Stimulated activated CD8-positive, alpha-beta memory T cell treated with anti-CD3 and anti-CD28 coated beads, Interleukin-7, amount 100 ng/mL, for 48 hours (primary cell): ENCODE measurements around the gene ZP3.
"Not testable (repeated sequence)": the region's sequence is repeated elsewhere in the genome, so short reads cannot be mapped to it uniquely, and the experiment has no call there.

Experiments used
- DNase-seq, 2 donors: peaks; one replicate each; pipeline ENCODE4 v3.0.0-alpha.2; 2020; ENCODE audit warnings: low read depth in 1 of 2; ENCODE audit errors: extremely low read depth in 1 of 2

The ZP3 gene

DNA sequence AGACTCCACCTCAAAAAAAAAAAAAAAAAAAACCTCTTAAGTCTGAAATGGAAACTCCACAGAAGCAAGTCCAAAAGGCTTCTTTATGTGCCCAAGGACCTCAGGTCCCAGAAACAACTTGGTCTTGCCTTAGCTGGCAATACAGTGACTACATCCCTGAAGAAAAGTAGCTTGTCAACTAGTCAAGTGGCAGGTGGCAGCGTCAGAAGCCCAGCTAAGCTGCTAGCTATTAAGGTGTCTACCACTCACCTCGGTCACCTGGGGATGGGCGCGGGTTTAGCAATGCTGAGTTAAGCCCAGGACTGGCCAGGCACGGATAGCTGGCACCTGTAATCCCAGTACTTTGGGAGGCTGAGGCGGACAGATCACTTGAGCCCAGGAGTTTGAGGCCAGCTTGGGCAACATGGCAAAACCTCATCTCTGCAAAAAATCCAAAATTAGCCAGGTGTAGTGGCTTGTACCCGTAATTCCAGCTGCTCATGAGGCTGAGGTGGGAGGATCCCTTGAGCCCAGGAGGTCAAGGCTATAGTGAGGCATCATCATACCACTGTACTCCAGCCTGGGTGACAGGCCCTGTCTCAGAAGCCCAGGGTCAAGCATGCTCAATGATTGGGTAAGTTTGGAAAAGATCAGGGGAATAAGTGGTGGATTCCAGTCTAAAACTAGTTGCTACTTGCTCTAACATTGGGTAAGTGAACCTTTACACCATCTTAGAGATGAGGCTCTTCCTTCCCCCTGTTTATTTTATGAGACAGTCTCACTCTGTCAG is 14.6 kb downstream of the ZP3 start:
- not testable (repeated sequence) for DNase-seq

DNA sequence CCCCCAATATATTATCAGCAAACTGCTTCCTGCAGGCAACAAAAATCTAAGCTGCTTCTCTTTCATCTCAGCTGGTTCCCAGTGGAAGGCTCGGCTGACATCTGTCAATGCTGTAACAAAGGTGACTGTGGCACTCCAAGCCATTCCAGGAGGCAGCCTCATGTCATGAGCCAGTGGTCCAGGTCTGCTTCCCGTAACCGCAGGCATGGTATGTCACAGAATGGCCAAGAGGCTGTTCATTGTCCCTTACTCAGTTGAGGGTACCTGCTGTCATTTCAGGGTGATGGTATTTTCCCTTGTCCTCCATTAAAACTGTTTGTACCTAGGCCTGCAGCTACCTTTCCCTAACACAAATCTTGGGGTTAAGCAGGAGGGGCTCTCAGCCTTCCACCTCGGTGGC is 15.7 kb downstream of the ZP3 start:
- DNase-seq = not testable (repeated sequence)

DNA sequence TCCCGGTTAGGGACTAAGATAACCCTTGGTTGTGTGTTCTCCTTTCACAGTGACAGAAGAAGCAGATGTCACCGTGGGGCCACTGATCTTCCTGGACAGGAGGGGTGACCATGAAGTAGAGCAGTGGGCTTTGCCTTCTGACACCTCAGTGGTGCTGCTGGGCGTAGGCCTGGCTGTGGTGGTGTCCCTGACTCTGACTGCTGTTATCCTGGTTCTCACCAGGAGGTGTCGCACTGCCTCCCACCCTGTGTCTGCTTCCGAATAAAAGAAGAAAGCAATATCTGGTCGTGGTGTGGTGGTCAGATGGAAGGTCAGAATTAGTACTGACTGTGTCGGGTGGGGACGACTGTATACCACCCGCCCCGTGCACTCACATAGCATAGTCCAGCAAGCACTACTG is 17.0 kb downstream of the ZP3 start:
- not testable (repeated sequence) for DNase-seq

DNA sequence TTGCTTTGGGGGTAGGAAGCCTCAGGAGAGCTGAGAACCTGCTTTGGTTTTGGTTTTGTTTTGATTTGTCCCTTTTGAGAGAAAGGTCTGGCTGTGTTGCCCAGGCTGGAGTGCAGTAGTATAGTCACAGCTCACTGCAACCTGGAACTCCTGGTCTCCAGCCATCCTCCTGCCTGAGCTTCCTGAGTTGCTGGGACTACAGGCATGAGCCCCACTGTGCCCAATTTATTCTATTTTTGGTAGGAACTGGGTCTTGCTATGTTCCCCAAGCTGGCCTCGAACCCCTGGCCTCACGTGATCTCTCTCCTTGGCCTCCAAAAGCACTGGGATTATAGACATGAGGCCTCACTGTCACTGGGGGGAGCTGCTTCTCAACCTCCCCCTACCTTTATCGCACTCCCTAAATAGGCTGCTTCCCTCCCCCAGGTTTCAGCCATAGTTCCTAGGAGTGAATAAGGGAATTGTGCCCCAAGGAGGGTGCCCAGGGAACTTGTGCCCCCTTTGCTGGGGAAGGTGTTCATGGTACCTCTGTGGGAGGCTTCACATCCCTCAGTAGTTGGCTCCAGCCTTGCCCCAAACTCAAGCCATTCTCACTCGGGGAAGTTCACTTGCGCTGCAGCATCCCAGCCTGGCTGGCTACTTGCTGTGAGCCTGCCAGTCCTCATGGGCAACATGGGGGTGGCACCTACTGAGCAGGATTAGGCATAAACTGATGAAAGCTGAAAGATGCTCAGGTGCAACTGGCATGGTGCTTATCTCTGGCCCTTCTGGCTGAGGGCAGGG is 18.1 kb downstream of the ZP3 start:
- not testable (repeated sequence) for DNase-seq

DNA sequence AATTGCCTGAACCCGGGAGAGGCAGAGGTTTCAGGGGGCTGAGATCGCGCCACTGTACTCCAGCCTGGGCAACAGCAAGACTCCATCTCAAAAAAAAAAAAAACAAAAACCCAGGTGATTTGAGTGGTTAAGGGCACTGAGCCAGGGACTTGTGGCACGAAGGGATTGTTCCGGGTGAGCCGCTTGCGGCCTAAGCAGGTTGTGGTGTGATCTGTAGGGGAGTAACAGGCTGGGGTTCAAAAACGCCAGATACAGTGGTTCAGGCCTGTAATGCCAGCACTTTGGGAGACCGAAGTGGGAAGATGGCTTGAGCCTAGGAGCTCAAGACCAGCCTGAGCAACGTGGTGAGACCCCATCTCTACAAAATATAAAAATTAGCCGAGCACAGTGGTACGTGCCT is 19.1 kb downstream of the ZP3 start:
- not testable (repeated sequence) for DNase-seq

DNA sequence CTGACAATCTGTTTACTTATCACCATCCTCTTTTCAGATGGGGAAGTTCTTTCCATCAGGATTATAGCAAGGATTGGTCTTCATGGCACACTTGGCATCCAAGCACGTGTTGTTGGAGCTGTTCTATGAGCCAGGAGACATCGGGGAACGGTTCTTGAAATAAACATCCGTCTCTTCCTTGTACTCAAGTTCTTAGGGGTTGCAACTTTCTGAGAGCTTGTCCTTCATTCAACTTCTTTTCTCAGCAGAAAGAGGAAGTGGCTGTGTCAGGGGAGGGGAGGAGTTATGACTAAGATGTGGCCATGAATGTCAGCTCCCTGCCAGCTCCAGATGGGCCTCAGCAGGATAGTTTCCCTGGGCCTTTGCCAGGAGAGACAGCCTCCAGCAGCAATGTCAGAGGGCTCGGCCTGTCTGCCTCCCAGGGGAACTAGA is 20.8 kb downstream of the ZP3 start:
- DNase-seq = not testable (repeated sequence)

DNA sequence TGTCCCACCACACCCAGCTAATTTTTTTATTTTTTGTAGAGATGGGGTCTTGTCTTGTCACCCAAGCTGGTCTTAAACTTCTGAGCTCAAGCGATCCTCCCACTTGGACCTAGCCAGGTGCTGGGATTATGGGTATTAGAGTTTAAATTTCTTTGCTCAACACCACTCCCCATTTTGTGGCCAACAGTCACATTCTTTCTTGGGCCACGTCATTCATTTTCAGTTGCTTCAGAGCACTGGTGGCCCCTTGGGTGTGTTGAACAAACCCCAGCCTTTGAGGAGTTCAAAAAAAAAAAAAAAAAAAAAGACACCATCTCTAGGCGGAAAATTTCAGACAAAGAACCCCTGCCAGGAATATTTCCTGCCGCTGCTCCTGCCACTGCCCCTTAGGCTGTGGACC is 32.3 kb downstream of the ZP3 start:
- not testable (repeated sequence) for DNase-seq

DNA sequence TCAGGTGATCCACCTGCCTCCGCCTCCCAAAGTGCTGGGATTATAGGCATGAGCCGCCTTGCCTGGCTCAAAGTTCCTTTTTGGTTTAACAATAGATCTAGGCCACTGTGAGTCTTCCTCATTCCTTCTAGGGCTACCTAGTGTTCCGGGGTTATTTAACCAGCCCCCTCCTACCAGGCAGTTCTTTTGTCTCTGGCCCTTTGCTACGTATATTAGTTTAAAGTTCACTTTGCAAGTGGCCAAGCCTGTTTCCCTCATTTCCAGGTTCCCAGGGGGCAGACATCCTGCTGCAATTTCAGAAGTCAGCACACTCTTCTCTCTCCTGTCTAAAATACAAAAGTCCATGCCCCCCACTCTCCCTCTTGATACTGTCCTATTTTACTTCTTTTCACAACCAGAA is 33.8 kb downstream of the ZP3 start:
- not testable (repeated sequence) for DNase-seq

DNA sequence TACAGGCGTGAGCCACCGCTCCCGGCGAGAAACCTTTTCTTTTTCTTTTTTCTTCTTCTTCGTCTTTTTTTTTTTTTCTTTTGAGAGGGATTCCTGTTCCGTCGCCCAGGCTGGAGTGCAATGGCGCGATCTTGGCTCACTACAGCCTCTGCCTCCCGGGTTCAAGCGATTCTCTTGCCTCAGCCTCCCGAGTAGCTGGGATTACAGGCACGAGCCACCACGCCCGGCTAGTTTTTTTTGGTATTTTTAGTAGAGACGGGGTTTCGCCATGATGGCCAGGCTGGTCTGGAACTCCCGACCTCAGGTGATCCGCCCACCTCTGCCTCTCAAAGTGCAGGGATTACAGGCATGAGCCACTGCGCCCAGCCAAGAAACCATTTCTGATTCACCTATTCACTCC is 36.0 kb downstream of the ZP3 start:
- DNase-seq = not testable (repeated sequence)

DNA sequence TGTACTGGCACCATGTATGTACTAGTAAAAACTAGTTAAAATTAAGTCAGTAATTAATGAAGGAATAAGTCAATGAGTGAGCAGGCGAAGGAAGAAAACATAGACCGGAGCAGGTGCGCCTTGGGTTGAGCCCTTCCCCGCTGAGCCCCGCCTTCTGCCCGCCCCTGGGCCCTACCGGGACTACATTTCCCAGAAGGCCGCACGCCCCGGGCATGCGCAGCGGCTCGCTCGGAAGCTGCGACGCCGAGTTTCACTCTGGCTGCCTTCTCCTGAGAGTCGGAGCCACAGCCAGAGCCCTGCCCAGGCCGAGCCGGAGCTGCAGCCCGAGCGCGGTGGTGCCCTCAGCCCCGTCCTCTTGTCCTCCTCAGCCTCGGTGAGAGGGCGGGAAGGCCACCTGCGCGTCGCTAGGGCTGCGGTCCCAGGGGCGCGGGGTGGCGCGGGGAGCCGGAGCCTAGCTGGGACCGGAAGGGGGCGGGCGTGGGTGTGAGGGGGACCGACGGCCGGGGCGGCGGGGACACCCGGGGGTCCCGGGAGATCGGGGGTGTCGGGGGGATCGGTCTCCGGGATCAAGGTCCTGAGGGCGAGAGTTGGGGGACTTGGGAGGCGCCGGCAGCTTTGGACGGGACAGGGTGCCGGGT is 36.8 kb downstream of the ZP3 start, which contains the start of gene DTX2:
TSS of gene DTX2 (plus strand) at position 246 of the 638 bp plus-strand sequence. CDS start 18,801 bp downstream, outside the sequence.
- not testable (repeated sequence) for DNase-seq

DNA sequence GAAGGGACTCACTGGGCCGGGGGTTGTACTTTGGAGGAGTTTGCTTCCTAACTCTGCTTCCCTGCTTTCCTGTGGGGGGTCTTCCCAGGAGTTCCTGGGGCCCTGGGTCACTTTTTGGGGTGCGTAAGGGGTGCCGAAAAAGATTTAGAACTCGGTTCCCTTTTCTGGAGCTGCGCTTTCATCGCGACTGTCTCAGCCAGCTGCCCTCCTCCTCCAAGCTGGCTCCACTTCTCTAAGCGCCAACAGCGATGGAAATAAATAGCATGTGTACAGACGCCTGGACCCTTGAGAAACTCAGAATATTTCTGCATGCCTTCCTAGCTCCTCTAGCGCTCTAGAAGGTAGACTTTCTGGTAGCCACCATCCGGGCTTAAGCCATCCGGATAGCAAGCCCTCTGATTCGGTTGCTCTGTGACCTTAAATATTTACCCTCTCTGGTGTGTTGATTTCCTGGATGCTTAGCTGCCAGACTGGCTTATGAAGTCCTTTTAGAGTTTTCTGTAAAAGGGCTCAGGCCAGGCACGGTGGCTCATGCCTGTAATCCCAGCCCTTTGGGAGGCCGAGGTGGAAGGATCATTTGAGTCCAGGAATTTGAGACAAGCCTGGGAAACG is 37.6 kb downstream of the ZP3 start:
- DNase-seq = not testable (repeated sequence)

DNA sequence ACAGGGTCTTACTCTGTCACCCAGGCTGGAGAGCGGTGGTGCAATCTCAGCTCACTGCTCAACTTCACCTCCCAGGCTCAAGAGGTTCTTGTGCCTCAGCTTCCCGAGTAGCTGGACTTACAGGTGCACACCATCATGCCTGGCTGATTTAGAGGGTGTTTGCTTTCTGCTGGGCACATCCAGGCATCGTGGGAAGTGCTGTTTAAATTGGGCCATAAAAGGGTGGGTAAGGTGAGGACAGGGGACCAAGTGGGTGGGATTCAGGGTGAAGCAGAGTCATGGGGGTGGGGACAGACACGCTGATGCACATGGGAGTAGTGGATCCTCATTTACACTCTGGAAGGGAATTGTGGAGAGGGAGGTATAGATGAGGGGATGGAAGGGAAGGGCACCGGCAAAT is 40.2 kb downstream of the ZP3 start:
- not testable (repeated sequence) for DNase-seq

DNA sequence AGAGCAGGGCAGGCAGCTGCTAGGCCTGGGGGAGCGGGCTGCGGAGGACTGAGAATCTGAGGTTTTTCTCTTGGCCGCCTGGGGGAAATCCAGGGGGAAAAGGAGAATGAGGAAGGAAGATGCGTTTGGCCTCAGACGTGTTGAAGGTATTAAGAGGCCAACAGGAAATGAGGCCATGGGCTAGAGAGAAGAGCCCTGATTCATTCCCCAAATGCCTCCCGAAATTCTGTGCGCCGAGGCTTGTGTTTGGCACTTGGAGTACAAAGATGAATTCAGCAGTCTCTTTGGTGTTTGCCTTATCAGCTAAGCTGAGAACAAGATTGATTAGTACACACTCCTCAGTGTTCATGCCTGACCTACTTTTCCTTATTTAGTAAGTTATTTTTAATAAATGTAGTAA is 41.2 kb downstream of the ZP3 start:
- DNase-seq = not testable (repeated sequence)

DNA sequence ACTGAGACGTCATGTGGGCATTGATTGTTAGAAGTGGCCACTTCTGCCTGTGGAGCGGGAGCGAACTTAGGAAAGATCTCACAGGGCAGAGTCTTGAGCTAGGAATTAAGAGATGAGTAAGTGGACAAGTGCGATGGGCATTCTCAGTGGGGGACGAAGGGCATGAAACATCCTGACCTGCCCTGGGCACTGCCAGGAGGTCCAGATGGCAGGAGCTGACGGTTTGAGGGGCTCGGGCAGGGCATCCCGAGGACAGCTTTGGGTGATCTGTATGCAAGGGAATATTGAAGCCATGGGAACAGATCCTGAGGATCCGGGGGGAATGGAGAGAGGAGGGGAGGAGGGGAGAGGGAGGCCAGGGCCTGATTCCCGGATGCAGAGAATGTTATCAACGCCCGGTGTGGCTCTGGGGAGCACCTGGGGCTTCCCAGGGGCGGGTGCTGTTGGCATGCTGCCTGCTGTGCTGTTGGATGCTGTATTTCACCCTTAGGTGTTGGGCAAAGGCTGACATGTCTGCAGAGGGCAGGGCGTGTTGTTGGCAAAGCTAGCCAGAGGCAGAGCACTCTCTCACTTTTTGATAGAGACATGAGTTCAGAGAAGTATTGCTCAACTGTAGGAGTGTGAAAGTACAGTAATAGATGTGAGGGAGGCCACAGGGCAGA is 43.1 kb downstream of the ZP3 start:
- DNase-seq = not testable (repeated sequence)

DNA sequence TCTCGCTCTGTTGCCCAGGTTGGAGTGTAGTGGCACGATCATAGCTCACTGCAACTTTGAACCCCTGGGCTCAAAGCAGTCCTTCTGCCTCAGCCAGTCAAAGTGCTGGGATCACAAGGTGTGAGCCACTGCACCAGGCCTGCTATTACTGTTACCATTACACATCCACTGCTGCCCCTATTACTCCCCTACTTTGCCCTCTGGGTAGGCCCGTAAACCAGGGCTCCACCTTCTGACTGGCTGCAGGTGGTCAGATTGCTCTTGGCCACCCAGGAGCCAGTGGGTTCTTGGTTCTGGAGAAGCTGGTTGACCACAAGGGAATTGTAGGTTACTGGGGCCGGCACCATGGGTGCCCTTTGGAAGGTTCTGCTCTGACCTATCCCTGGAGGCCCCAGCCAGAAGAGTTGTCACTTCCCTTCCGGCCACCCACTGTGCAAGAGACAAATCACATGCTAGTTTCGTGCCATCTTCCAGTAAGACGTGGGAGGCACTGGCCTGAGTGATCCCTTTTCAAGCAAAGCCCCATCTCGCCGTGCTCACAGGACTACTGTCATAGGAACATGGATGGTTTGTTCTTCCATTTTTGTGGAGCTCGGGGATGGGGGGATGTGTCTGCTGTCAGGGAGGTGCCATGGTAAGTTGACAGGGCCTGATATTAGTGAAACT is 46.9 kb downstream of the ZP3 start:
- not testable (repeated sequence) for DNase-seq

DNA sequence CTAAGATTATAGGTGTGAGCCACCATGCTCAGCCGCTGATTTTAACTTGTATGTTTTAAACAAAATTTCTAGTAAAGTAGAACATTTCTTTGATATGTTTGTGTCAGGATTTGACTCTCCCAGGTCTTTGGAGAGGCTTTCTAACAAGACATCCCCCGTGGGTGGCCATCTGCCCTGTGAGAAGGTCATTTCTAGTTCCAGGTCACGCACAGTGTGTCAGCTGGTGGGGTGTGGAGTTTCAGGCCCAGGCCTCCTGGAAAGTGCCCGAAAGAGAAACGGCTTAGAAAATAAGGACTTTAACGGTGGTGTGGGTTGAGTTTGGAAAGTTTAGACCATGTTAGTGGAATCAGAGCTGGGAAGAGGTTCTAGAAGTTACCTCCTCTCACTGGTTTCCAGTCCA is 48.3 kb downstream of the ZP3 start:
- DNase-seq = not testable (repeated sequence)

DNA sequence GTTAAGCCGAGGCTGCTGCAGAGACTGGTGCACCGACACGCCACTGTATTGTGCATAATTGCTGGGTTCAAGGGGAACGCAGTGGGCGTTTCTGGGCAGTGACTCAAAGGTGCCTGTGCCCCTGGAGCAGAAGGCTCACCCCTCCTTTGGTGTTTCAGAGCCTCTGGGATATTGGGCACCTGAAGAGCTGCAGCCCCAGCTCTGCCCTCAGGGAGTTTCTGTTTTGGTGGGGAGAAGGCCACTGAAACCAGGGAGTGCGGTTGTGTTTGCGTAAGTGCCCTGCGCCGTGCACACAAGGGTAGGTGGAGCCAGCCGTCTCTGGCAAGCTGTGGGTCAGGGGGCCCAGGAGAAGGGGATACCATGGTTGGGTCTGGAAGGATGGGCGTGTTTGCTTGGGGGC is 51.5 kb downstream of the ZP3 start:
- not testable (repeated sequence) for DNase-seq

DNA sequence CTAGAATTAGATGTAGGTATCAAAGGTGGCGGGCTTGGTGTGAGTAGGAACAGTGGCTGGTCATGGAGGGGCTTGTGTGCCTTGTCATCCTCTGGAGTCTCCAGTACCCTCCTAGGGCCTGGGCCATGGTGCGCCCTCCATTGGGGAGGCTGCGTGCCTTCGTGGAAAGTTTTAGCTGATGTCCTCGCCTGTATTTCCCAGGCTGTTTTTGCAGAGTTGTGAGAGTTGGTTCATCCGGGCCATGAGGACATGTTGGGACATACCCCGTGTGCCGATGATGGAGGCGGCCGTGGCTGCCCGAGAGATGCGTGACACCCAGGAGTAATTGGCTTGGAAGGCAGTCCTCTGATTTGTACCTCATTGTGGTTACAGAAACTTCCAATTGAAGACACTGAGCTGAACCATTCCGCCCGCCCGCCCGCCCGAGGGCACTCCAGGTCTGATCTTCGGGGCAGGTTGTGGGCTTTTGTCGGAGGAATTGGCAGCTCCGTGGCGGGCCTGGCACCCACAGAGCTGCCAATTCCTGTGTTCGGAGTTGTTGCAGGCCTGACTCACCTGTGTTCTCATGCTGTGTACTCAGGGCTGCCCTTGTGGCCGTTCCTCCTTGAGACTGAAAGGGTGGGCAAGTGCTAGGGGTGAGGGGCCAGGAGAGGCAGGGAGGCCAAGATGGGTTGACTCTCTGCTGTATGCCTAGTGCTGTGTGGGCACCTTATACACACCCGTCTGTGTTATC is 52.2 kb downstream of the ZP3 start:
- DNase-seq = not testable (repeated sequence)

DNA sequence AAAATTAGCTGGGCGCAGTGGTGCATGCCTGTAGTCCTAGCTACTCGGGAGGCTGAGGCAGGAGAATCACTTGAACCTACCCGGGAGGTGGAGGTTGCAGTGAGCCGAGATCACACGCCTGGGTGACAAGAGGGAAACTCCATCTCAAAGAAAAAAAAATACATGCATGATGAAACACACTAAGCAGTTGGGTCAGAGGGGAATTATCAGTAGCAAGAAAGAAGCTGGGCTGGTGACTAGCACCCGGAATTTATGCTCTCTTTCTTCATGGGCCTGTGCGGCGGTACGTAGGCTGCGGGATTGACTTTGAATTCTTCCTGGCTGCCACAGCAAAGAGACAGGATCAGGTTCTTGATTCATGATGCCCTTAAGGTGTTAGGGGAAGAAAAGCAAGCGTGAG is 54.9 kb downstream of the ZP3 start:
- not testable (repeated sequence) for DNase-seq
